Trophoblast cell (in vitro differentiated cells and primary cell): Measurements from ENCODE around the gene RERGL.
"Not testable (repeated sequence)": the region's sequence is repeated elsewhere in the genome, so short reads cannot be mapped to it uniquely, and the experiment has no call there.

Experiments used
- DNase-seq, 2 donors: peaks; one replicate each; pipeline ENCODE4 v3.0.0-alpha.2; 2016
- H2AFZ ChIP-seq: 2 replicates; pipeline ENCODE4 v1.6.1; 2013; ENCODE audit warnings: low read length, moderate library complexity, mild to moderate bottlenecking; ENCODE audit not compliant: insufficient read depth, poor library complexity
- H2AK5ac ChIP-seq: 2 replicates; pipeline ENCODE4 v1.6.1; 2013; ENCODE audit warnings: mild to moderate bottlenecking, low read length
- H2BK120ac ChIP-seq: 2 replicates; pipeline ENCODE4 v1.6.1; 2013; ENCODE audit warnings: low read length, mild to moderate bottlenecking, moderate library complexity; ENCODE audit not compliant: insufficient read depth, poor library complexity
- H2BK12ac ChIP-seq: 2 replicates; pipeline ENCODE4 v1.6.1; 2013; ENCODE audit warnings: mild to moderate bottlenecking, low read length, moderate library complexity
- H2BK5ac ChIP-seq: 2 replicates; pipeline ENCODE4 v1.6.1; 2013; ENCODE audit warnings: low read length, low read depth, moderate library complexity, mild to moderate bottlenecking; ENCODE audit not compliant: poor library complexity
- H3K14ac ChIP-seq: 2 replicates; pipeline ENCODE4 v1.6.1; 2013; ENCODE audit warnings: mild to moderate bottlenecking, low read length
- H3K18ac ChIP-seq: 2 replicates; pipeline ENCODE4 v1.6.1; 2013; ENCODE audit warnings: mild to moderate bottlenecking, low read length
- H3K23ac ChIP-seq: 2 replicates; pipeline ENCODE4 v1.6.1; 2013; ENCODE audit warnings: low read length
- H3K27ac ChIP-seq: 2 replicates; pipeline ENCODE4 v1.5.1; 2013; ENCODE audit warnings: low read depth, mild to moderate bottlenecking, inconsistent platforms, low read length, moderate library complexity
- H3K27me3 ChIP-seq: 2 replicates; pipeline ENCODE4 v1.6.1; 2013; ENCODE audit warnings: inconsistent platforms, mild to moderate bottlenecking, low read length, moderate library complexity; ENCODE audit not compliant: insufficient read depth
- H3K36me3 ChIP-seq, 2 experiments: 1 replicate in 1 of 2; 2 replicates in 1 of 2; pipeline ENCODE4 v1.6.1; 2013; ENCODE audit warnings: low read length in 2 of 2, mild to moderate bottlenecking in 2 of 2, moderate library complexity in 1 of 2; ENCODE audit not compliant: insufficient read depth in 2 of 2, control insufficient read depth in 1 of 2
- H3K4ac ChIP-seq: 2 replicates; pipeline ENCODE4 v1.6.1; 2013; ENCODE audit warnings: low read depth, mild to moderate bottlenecking, low read length, moderate library complexity
- H3K4me1 ChIP-seq, 2 experiments: 1 replicate in 1 of 2; 2 replicates in 1 of 2; pipeline ENCODE4 v1.6.1; 2013; ENCODE audit warnings: low read length in 2 of 2, mild to moderate bottlenecking in 2 of 2, moderate library complexity in 1 of 2; ENCODE audit not compliant: insufficient read depth in 2 of 2, control insufficient read depth in 1 of 2
- H3K4me2 ChIP-seq: 2 replicates; pipeline ENCODE4 v1.6.1; 2013; ENCODE audit warnings: inconsistent platforms, mild to moderate bottlenecking, low read length, moderate library complexity
- H3K4me3 ChIP-seq: 2 replicates; pipeline ENCODE4 v1.5.1; 2013; ENCODE audit warnings: mild to moderate bottlenecking, low read depth, low read length, inconsistent platforms
- H3K79me1 ChIP-seq: one replicate; pipeline ENCODE4 v1.6.1; 2013; ENCODE audit warnings: low read length
- H3K79me2 ChIP-seq: 2 replicates; pipeline ENCODE4 v1.6.1; 2013; ENCODE audit warnings: low read length, mild to moderate bottlenecking; ENCODE audit not compliant: control insufficient read depth, insufficient read depth, poor library complexity
- H3K9ac ChIP-seq: 2 replicates; pipeline ENCODE4 v1.6.1; 2013; ENCODE audit warnings: mild to moderate bottlenecking, low read length
- H3K9me3 ChIP-seq: 2 replicates; pipeline ENCODE4 v1.6.1; 2013; ENCODE audit warnings: low read depth, mild to moderate bottlenecking, control low read depth, inconsistent platforms, low read length; ENCODE audit not compliant: insufficient read depth
- H4K12ac ChIP-seq: 2 replicates; pipeline ENCODE4 v1.6.1; 2013; ENCODE audit warnings: low read depth, mild to moderate bottlenecking, low read length, moderate library complexity
- H4K8ac ChIP-seq: 2 replicates; pipeline ENCODE4 v1.6.1; 2013; ENCODE audit warnings: low read depth, mild to moderate bottlenecking, low read length, moderate library complexity
- H4K91ac ChIP-seq: one replicate; pipeline ENCODE4 v1.6.1; 2013; ENCODE audit warnings: low read depth, mild to moderate bottlenecking, low read length, moderate library complexity
- WGBS: extraction: QIAGEN DNeasy Blood & Tissue Kit; methylation state at CpG from one replicate; pipeline ENCODE4 v1.1.7; 2013; ENCODE audit warnings: missing lambda C conversion rate; ENCODE audit not compliant: insufficient read length, insufficient coverage; ENCODE audit errors: extremely low coverage; 5-methylcytosine and 5-hydroxymethylcytosine counted together

RERGL gene

DNA sequence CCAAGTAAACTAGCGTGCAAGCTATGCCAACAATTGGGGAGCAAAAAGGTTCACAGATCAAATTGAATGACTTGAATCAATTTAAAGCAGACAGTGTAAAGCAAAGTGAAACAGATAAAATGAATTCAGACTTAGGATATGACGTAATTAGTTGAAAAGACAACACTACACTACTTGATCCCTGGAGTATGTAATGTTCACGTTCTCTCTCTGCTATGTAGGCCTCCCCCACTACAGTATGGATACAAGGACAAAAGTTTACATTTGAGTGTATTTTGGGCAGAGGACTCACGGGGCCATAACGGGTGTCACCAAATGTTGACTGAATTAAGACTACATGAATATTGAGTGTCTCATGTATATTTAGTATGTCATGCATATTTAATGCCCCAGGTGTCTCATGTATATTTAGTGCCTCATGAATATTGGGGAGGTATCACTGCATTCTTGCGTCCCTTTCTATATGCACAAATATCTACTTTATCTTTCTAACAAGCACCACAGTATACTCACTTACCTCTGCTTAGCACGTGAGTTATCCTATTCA, 44.5 kb downstream of the RERGL start:
- no peak overlapping the region for H3K18ac ChIP-seq
- DNase-seq, result no peak
- no peak overlapping the region for H3K4ac ChIP-seq
- H3K27ac ChIP-seq, result no peak overlapping the region
- no peak overlapping the region for H3K23ac ChIP-seq
- H3K4me2 ChIP-seq, result no peak overlapping the region
- no peak overlapping the region for H3K4me3 ChIP-seq
- no peaks in the 10 kb centered on the region for H3K36me3 ChIP-seq
- H2BK120ac ChIP-seq, result no peak overlapping the region
- no peak overlapping the region for H4K8ac ChIP-seq
- no peak overlapping the region for H4K91ac ChIP-seq
- H3K9me3 ChIP-seq, result no peaks in the 10 kb centered on the region
- H2AK5ac ChIP-seq, result no peak overlapping the region
- H3K79me1 ChIP-seq, result no peaks in the 10 kb centered on the region
- H4K12ac ChIP-seq, result no peak overlapping the region
- no CpG with 5 or more reads among the region's 7 CpGs for WGBS
- no peak overlapping the region for H3K14ac ChIP-seq
- no peaks in the 10 kb centered on the region for H3K4me1 ChIP-seq
- no peak overlapping the region for H3K9ac ChIP-seq
- H2AFZ ChIP-seq, result no peak overlapping the region
- no peak overlapping the region for H2BK5ac ChIP-seq
- no peak overlapping the region for H2BK12ac ChIP-seq
- H3K27me3 ChIP-seq, result no peaks in the 10 kb centered on the region
- H3K79me2 ChIP-seq, result no peaks in the 10 kb centered on the region

DNA sequence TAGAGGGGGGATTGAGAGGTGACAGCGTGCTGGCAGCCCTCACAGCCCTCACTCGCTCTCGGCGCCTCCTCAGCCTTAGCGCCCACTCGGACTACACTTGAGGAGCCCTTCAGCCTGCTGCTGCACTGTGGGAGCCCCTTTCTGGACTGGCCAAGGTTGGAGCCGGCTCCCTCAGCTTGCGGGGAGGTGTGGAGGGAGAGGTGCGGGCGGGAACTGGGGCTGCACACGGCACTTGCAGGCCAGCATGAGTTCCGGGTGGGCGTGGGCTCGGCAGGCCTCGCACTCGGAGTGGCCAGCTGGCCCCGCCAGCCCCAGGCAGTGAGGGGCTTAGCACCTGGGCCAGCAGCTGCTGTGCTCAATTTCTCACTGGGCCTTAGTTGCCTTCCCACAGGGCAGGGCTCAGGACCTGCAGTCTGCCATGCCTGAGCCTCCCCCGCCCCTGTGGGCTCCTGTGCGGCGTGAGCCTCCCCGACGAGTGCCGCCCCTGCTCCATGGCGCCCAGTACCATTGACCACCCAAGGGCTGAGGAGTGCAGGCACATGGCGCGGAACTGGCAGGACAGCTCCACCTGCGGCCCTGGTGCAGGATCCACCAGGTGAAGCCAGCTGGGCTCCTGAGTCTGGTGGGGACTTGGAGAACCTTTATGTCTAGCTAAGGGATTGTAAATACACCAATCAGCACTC, 49.8 kb downstream of the RERGL start:
- WGBS, result no CpG with 5 or more reads among the region's 27 CpGs
- not testable (repeated sequence) for H3K4me1 ChIP-seq, H3K79me2 ChIP-seq, H3K27ac ChIP-seq, H4K91ac ChIP-seq, H2BK5ac ChIP-seq, H3K79me1 ChIP-seq, H2AFZ ChIP-seq, H4K12ac ChIP-seq, H3K9me3 ChIP-seq, DNase-seq, H4K8ac ChIP-seq, H3K4ac ChIP-seq, H2BK120ac ChIP-seq, H3K27me3 ChIP-seq, H3K4me3 ChIP-seq, H3K4me2 ChIP-seq, H3K23ac ChIP-seq, H2AK5ac ChIP-seq, H3K14ac ChIP-seq, H2BK12ac ChIP-seq, H3K9ac ChIP-seq, H3K36me3 ChIP-seq, H3K18ac ChIP-seq
